Fibroblast of mammary gland (primary cell): Measurements from ENCODE around the gene DOCK1.
A peak's percentile ranks its signal among the peaks of the same experiment; 100 is the strongest.

Experiments used
- DNase-seq: peaks from one replicate; pipeline ENCODE4 v3.0.0-alpha.2; 2010; ENCODE audit warnings: low read depth
- H3K4me3 ChIP-seq: 2 replicates; pipeline ENCODE4 v1.5.1; 2011; ENCODE audit warnings: low read depth, mild to moderate bottlenecking, low read length, moderate library complexity; ENCODE audit not compliant: control insufficient read depth
- CTCF ChIP-seq: conservative IDR thresholded peaks from 2 replicates; pipeline ENCODE4 v1.5.1; 2011; ENCODE audit warnings: low read depth, low read length, inconsistent platforms; ENCODE audit not compliant: control insufficient read depth, insufficient read depth

DOCK1 gene

GRCh38 chr10:127195571-127196281 is 290.5 kb downstream of the DOCK1 start:
- DNase-seq = peak; percentile 16
- TF ChIP-seq CTCF = no peak
- peak overlapping the region; percentile 45 for H3K4me3 ChIP-seq

- peak within 1 kb of the TSS; percentile 49 for H3K4me3 ChIP-seq
- DNase-seq = peak; percentile 52
- no peak for TF ChIP-seq CTCF
Observed at GRCh38 chr10:127196282-127197153, 291.3 kb downstream of the DOCK1 start, which contains the start of gene INSYN2A. Gene INSYN2A (minus strand): TSS chr10:127196591. CDS start chr10:127176395, 20,196 bp downstream.

- no peak for TF ChIP-seq CTCF
- DNase-seq = no peak
- peak overlapping the region; percentile 49 for H3K4me3 ChIP-seq
Observed at GRCh38 chr10:127197154-127197432, 291.9 kb downstream of the DOCK1 start.

- no peak for TF ChIP-seq CTCF
- no peak for DNase-seq
- H3K4me3 ChIP-seq = no peak overlapping the region
Observed at GRCh38 chr10:127198307-127198706, 293.1 kb downstream of the DOCK1 start.

GRCh38 chr10:127198721-127199120 is 293.5 kb downstream of the DOCK1 start:
- no peak overlapping the region for H3K4me3 ChIP-seq
- TF ChIP-seq CTCF = no peak
- no peak for DNase-seq

- TF ChIP-seq CTCF = no peak
- no peak for DNase-seq
- no peak overlapping the region for H3K4me3 ChIP-seq
Observed at GRCh38 chr10:127200646-127201045, 295.4 kb downstream of the DOCK1 start.
